Fibroblast of peridontal ligament (primary cell): ENCODE measurements around the gene SLC4A3.
"Not testable (repeated sequence)": the region's sequence is repeated elsewhere in the genome, so short reads cannot be mapped to it uniquely, and the experiment has no call there.

Experiments used
- DNase-seq: peaks from one replicate; pipeline ENCODE4 v3.0.0-alpha.2; 2010; ENCODE audit errors: extremely low read depth

The SLC4A3 gene

GRCh38 chr2:219648963-219649362 is 21.5 kb downstream of the SLC4A3 start:
- DNase-seq, result no peak

DNA sequence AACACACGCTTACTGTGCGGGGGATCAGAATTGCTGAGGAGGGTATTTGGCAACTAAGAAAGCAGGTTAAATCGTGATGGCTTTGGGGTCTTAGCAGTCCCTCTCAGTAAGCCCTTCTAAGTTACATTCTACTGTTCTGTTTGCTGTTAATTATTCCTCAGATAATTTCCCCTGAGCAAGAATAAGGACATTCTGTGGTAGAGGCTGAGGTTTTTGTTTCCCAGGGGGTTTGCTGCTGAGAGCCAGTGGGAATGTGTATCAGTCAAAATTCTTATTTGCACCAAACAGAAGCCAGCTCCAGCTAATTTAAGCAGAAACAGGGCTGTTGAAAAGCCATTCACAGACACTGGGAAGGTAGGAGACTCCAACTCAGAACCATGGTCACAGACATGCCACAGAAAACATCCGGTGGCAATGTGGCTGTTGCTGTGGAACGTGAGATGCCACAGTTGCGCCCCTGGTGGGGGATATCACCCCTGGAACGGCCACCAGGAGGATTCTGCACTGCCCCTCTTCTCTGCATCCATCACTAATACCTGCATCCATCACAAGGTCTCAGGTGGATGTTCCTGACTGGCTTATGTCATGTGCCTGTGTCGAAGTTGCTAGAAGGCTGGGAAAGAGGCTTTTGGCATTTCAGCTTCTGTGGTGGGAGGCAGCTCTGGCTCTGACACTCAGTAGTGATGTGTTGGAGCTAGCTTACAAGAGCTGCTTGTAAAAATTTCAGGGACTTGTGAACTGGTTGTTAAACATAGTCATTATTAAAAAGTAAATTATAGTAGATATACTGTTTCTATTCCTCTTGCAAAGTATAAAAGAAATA is 23.2 kb downstream of the SLC4A3 start:
- no peak for DNase-seq

- DNase-seq, result not testable (repeated sequence)
Measured at GRCh38 chr2:219651656-219652055, 24.2 kb downstream of the SLC4A3 start.

GRCh38 chr2:219656526-219656925 is 29.1 kb downstream of the SLC4A3 start:
- DNase-seq, result no peak

GRCh38 chr2:219658196-219658846 is 30.9 kb downstream of the SLC4A3 start:
- DNase-seq, result peak; percentile 56

GRCh38 chr2:219658874-219659273 is 31.4 kb downstream of the SLC4A3 start:
- no peak for DNase-seq

DNA sequence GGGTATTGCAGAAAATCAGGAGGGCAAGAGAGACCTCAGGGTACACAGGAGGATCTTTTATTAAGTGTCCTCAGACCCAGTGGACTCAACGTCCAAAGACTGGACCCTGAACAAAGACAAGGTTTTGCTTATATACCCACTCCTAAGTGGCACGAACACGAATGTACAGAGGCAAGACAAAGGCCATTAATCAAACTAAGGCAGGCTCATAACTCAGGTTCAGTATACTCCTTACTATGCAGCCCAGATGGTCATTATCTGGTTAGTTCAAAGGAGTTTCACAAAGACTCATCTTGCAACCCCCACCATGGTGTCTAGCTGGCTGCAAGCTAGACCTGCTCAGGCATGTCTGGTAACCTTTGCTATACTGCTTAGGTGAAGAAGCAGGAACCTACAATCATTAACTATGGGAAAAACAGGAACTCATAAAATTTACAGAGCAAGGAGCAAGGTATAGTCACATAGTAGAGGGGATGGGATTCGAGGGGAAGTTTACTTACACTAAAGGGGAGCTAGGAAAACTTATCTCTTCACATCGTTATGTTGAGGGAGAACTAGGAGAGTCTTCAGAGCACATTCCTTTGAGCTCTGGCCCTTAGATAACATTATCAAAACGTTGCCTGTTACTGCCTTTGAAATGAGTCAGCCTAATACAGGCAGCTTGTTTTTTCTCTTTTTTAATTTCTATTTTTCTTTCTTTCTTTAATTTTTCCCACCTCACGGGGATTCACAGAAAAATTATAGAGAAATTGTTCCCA is 33.9 kb downstream of the SLC4A3 start:
- no peak for DNase-seq

DNA sequence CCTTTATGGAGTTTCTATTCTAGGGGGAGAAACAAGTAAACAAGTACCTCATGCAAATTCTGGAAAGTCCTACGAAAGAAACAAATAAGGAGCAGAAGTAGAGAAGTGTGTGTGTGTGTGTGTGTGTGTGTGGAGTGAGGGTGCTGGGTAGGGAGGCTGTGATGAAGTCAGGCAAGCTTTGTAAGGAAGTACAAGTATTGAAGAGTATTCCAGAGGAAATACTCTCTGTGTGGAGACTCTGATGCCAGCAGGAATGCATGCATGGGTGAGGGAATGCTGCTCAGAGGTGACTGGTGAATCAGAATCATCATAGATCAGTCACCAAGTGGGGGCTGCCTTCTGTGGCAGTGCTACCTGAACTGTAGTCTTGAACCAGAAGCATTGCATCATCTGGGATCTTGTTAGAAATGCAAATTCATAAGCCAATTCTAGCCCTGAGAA is 34.5 kb downstream of the SLC4A3 start:
- DNase-seq, result no peak

DNA sequence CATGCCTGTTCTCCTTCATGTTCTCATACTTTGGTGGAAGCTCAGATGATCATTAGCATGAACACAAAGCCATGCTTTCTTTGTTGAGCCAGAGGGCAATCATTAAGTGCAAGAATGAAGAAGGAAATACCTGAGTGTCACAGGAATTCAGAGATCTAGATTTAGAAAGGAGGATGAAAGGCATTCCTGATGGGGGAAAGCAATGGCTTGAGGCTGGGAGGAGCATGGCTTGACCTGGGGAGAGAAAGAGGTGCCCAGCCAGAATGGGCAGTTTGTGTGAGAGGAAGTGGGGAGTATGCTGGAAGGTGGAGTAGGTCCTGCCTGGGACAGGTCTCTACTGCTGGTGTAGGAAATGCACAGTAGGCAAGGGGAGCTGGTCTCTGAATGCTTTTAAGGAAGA is 35.1 kb downstream of the SLC4A3 start:
- DNase-seq, result no peak

- DNase-seq, result no peak
Measured at GRCh38 chr2:219663116-219663762, 35.8 kb downstream of the SLC4A3 start.

DNA sequence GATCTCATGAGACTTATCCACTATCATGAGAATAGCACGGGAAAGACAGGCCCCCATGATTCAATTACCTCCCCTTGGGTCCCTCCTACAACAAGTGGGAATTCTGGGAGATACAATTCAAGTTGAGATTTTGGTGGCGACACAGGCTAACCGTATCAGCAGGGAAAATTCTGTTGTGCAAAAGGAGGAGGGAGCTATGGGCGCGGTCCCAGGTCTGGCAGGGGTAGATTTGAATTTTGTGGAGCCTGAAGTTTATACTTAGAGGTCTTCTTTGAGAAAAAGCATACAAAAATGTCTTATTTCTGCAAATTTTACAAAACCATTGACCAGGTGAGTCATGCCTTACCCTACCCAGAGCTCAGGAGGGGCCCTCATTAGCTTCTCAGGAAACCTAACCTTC is 36.6 kb downstream of the SLC4A3 start:
- no peak for DNase-seq

GRCh38 chr2:219664944-219665343 is 37.5 kb downstream of the SLC4A3 start:
- DNase-seq, result no peak

- DNase-seq, result no peak
Measured at GRCh38 chr2:219665926-219666325, 38.5 kb downstream of the SLC4A3 start.

GRCh38 chr2:219668316-219668715 is 40.9 kb downstream of the SLC4A3 start:
- no peak for DNase-seq

- no peak for DNase-seq
Measured at GRCh38 chr2:219670386-219670785, 43.0 kb downstream of the SLC4A3 start.

DNA sequence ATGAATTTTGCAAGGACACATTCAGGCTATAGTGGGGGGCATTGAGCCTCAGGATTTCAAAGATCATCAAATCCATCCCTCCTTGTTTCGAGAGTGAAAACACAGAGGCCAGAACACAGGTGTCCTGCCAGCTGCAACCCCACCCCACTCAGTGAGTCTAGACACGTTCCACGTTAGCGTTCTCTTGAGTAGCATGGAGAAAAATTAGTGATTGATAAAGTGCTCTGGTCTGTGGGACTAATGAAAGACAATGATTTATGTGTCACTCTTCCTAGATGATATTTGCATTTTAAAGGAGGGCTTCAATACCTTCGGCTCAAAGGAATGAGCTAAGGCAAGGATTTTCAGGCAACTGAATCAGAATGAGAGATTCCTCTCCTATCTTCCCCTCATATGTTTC is 43.8 kb downstream of the SLC4A3 start:
- DNase-seq, result no peak

GRCh38 chr2:219672406-219672805 is 45.0 kb downstream of the SLC4A3 start:
- DNase-seq, result no peak

DNA sequence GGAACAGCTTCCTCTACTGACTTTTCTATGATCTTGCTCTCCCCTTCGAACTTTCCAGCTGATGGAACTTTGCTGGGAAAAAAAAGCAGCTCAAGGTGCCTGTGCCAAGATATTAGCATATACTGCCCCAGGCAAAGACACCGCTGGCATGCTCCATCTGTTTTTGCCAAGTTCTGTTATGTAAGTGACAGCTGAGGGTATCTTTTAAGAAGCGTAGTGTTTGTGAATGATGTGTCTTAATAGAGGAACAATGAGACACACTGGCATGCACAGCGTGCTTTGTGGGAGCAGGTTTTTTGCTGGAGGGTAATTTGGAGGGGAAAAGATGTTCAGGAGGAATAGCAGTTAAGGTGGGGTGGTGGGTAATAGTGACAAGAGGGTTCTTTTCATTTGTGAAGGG is 47.8 kb downstream of the SLC4A3 start:
- no peak for DNase-seq

DNA sequence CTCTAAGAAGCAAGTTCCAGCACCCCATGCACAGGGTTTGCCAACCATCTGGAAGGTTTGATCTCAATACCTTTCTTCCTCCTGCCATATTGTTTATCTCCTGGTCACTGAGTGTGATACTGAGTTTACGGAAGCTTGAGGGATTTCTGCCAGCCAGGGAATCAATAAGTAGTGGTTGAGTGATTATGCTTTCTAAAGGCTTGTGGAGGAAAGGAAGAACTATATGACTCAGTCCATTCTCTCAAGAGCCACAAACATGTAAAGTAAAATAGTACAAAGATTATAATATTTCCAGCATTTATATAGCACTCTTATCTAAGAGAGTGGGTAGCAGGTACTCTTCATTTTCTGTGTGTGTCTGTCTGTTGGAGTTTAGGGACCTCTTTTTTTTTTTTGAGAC is 49.2 kb downstream of the SLC4A3 start:
- DNase-seq, result no peak

- no peak for DNase-seq
Measured at GRCh38 chr2:219679041-219679440, 51.6 kb downstream of the SLC4A3 start.

DNA sequence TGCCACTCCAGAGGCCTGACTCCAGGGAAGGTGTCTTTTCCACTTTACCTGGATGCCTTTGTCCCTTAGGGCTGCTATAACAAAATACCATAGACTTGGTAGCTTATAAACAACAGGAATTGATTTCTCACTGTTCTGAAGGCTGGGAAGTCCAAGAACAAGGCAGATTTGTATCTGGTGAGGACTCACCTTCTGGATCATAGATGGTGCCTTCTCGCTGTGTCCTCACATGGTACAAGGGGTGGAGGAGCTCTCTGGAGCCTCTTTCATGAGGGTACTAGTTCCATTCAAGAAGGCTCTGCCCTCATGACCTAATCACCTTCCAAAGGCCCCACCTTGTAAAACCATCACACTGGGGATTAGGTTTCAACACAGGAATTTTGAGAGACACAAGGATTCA is 52.1 kb downstream of the SLC4A3 start:
- DNase-seq, result no peak
